ENCODE measurements around the gene CYP2U1. TPM values are rescaled to one million over a fixed set of nuclear protein-coding genes. Genes with fewer than 3 reads are reported as not detected.
"Not testable (repeated sequence)": the region's sequence is repeated elsewhere in the genome, so short reads cannot be mapped to it uniquely, and the experiment has no call there.

CYP2U1 gene
- polyA plus RNA-seq (2014; cell fraction: cytosol; rRNA removed): 5.0 and 8.9 TPM in 2 replicates
- 5.6 and 7.5 TPM in 2 replicates for polyA plus RNA-seq (2014; cell fraction: nucleus; rRNA removed)

DNA sequence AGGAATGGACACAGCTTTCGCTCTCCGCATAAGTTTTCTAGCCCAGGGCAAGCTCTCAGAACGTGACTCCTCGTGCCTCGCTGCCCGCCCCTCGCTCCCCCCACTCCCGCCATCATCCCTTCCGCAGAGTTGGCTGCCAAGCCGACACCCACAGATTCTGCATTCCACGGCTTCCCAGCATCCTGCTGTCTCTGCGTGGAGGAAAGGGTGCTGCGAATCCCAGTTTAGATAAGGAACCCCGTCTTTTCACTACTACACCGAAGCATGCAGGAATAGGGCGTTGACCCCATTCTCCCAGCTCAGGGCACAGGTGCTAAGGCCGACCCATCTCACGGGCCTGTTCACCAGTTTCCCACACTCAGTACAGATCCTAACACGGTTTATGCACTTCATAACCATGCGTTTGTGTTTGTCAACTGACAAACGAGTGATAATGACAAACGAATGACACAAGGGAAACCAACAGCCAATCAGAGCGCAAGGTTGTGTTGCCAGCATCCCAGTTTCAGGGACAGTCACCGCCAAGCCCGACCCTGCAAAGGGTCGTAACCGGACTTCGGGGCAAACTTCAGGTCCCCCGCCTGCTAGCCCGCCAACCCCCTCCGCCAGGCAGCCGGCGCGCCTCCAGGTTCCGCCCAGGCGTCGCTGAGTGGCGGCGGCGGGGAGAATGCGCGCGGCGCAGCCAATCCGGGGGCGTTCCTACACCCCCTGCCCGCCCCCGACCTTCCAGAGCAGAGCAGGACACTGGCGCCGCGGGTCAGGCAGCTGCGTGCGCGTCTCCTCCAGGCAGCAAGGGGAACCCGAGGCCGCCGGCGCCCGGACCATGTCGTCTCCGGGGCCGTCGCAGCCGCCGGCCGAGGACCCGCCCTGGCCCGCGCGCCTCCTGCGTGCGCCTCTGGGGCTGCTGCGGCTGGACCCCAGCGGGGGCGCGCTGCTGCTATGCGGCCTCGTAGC, at the start of gene CYP2U1:
TSS of gene CYP2U1 (plus strand) at position 729 of the 954 bp plus-strand sequence. CDS start at position 824, 95 bp downstream.
- peak; percentile 81 for DNase-seq (ENCODE audit: low spot score)

DNA sequence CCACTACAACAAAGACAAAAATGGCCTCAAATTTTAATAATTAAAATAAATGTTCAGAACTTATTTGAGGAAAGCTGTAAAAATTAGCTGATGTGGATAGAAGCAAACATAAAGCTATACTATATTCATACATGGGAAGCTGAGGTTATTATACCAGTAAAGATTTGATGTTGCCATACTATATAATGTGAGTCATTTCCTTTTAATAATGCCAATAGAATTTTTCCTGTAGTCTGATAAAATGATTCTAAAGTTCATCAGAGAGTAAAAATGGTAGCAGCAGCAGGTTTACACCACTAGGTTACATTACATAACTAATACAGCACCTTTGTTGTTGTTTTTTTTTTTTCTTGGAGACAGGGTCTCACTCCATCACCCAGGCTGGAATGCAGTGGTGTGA, 45.5 kb upstream of the CYP2U1 start:
- no peak for DNase-seq (ENCODE audit: low spot score)

DNA sequence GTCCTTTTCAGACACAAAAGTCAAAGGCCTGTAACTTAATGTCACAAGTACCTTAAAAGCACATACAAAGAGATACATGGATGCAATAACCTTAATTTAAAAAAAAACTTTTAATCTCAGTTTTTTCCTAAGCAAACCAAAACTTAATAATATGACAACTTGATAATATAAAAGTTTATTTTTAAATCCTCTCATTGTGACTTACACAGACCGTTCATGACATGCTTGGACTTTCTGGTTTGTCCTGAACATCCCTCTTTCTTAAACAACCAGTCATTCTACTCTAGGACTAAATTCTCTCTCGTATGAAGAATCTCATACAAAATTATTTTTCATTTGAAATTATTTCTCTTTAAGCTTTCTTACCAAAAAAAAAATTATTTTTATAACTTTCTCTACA, 43.1 kb upstream of the CYP2U1 start:
- DNase-seq (ENCODE audit: low spot score): peak; percentile 2

DNA sequence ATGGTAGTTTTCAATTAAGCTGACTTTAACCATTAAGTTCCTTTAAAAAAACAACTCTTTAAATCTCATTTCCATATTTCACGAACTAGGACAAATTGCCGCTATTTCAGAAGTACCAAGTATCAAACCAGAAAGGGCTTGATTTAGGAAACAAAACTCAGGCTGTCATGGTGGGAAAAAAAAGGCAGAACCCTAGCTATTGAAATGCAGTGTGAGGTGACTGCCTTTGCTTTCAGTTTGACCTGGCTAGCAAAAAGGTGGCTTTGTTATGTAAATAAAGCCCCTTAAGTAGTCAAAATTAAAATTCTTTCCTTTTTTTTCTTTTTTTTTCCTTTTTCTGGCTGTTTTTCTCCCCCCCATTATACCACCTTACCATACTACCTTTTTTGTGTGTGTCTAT, 40.6 kb upstream of the CYP2U1 start:
- DNase-seq (ENCODE audit: low spot score): no peak

DNA sequence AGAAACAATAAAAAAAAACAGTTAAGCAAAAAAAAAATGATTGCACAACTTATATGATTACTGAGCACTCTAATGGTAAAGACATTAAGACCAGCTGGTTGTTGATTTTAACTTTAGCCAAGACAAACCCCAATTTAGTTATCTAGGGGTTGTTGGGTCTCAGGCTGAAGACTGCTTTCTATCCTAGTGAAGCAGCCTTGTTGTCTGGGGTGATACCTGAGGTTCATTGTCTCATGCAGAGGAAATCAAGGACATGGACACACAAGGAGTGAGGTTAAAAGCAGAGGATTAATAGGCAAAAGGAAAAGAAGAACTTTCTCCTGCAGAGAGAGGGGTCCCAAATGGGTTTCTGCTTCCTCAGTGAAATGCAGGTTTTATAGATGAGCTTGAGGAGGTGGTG, 40.0 kb upstream of the CYP2U1 start:
- DNase-seq (ENCODE audit: low spot score): no peak

DNA sequence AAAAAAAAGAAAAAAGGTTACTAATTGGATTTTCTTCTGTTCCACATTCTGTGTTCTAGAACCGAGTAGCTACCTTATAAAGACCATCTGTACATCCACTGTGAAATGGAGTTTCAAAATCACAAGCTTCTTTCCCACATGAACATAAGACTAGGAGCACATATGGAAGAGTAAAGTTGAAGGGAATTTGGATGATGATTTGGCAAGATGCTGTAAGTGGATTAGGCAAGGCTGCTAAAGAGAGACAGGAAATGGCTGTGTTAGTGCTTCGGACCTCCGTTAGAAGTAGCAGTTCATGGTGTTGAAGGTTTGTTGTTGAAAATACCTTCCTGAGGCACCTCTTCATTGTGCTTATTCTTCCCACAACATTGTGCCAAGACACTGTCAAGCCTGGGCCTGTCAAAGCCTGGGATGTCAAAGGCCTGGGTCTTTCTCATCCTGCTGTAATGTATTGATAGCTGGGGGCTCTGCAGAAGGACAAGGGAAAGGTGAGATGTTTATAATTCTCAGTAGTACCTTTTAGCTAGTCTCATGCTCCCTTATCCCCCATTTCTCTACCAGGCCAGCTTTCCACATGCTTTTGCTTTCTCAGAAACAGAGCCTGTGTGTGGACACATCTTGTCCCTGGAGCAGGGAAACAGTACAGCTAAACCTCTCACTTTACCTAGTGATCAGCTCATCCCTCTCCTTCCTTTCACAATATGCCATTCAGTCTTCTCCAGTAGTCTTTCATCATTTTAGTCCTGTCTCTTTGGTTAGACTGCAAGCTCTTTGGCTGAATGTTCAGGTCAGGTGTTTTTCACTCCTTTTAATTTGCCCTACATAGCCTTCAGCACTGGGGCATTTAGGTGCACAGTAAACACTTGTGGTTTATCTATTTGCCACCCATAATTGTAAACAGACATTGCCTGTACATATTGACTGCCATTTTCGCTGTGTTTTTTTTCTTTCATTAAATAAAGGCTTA, 37.9 kb upstream of the CYP2U1 start:
- DNase-seq (ENCODE audit: low spot score): no peak

DNA sequence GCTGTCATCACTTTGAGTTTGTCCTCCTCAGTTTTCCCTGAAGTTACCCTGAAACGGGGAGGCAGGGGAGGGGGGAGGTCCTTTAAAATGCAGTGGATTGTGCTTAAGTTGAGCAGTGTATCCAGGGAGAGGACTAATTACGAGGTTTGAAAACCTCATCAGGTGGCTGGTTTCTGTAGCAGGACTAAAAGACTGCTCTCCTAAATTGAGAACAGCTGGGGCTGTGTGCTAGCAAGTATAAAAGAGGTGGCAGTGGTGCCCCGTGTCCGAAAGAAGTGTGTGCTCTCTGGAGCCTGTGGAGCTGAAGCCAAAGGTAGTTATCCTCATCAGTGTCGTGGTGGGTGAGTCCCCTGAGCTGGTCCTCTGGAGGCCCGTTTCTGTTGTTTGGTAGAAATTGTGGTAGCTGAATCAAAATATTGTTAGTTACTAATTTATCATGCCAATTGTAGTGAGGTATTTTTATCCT, 37.2 kb upstream of the CYP2U1 start:
- DNase-seq (ENCODE audit: low spot score): no peak

DNA sequence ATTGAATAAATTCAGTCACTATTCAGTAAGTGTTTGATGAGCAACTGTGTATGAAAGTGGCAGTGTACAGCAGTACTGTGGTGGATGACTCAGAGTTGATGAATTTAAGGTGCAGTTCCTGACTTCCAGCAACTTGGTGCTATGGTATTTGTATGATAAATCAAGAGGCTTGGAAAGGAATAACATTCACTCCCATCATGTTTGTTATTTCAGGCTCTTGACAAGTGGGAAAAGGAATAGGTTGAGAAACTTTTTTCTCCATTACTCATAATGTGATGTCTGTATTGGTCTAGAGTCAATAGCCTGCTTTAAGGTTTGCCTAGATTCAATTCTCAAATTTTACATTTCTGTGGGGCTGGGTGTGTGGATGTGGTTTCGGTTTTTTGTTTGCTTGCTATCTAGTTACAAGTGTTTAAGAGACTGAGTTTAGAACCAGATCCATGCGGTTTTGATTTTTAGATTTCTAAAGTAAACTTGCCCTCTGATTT, 35.1 kb upstream of the CYP2U1 start:
- DNase-seq (ENCODE audit: low spot score): no peak

DNA sequence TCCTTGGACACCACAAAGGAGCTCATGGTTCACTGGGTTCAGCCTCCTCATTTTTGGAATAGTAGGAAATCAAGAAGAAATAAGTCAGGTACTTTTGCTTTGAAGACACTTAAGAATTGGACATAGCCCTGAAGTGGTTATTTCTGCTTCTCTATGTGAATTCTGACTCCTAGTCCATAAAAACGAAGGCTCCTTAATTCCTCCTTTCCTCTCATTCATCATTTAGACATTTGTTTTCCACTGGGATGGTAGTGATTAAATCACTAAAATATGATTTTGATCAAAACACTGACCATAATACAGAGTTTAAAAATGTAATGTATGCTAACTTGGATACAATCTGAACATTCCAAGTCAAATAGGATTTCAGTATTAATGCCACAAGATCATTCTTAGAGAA, 34.7 kb upstream of the CYP2U1 start:
- no peak for DNase-seq (ENCODE audit: low spot score)

DNA sequence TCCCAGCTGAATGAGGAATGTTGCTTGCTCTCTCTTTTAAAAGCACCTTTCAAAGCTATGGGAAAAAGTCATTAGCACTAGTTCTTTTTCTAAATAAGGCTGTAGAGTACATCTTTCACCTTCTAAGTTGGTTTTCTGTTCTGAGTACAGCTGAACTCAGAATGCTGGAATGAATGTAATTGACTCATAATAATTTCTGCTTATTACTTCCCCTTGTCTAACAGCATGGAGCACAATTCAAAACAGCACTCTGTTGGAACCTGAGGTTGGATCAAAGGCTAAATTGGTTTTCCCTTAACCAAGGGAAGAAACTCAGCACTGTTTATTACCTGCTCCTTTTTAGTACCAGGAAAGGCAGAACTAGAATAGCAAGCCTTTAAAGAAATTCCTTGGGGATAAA, 33.5 kb upstream of the CYP2U1 start:
- no peak for DNase-seq (ENCODE audit: low spot score)

DNA sequence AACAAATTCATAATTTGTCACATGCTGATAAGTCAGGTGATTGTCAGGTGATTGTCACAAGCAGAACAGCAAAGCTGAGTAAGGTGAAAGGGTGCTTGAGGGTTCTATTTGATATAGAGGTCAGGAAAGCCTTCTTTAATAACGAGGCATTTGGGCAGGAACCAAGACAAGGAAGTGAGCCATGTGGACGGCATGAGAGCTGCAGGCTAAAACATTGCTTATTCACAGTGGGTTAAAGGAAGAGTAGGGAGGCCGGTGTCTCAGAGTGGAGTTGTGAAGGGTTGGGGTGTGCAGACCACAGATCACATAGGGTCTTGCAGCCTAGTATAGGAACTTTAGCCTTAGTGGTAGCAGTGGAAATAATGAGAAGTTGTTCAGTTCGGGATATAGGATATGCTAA, 31.3 kb upstream of the CYP2U1 start:
- DNase-seq (ENCODE audit: low spot score): no peak

DNA sequence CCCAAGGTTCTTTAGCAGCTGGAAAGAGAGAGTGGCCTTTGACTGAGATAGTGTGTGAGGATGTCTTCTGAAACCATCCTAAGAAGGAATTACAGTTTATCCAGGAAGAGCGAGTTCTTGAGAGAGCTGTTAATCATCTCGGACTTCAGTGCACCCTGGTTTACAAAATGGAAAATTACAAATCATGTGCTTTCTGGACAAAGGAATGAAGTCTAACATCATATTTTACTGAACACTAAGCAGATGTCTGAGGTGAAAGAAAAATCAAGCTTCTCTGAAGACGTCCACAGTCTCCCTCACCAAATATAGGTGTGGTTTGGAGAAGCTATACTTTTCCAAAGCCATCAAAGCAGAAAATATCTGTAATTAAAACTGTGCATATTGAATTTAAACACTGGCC, 30.8 kb upstream of the CYP2U1 start:
- DNase-seq (ENCODE audit: low spot score): no peak

DNA sequence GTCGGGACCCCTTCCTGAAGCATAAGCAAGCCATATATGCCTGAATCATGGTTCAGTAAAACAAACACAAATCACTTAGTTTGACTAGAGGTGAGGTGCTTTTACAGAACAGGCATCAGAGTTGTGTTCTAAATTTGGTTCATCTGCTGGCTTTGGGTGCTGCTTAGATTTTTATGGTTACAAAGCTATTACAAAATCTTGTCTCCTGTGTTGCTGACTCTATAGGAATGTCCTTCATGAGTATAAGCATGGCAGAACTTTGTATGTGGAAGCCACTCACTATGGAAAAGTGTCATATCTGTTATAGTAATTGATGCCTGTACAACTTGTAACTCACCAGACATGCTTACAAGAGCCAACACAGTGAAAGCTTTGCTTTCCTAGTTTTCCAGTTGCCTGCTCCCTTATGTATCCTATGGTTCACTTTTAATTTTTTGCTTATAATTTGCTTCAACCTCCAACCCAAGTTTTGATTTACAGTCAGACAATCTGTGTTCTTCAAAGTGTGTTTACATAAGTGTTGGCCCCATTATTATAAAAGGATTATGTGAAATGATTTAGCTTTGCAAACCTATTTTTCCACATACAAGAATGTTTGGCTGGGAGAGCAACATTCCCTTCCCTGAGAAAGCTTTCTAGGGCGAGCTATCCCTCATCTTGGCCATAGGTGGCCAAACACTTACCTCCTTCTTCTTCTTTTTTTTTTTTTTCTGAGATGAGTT, 30.0 kb upstream of the CYP2U1 start:
- no peak for DNase-seq (ENCODE audit: low spot score)

DNA sequence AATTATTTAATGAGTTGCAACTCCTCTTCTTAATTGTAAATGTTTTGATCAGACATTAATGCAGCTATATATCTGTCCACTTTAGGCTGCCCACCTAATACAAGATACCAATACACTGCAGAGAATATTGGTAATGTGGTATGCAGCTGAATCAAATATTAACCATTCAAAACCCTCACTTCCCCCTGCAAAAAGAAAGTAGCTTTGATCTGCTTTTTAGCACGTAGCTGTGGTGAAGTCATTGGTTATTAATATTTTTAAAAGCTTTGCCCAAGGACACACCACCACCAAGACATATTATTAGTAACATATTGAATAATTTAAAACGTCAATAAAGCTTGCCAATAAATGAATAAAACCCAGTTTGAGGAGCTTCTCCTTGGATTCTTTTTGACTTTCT, 28.6 kb upstream of the CYP2U1 start:
- DNase-seq (ENCODE audit: low spot score): no peak

DNA sequence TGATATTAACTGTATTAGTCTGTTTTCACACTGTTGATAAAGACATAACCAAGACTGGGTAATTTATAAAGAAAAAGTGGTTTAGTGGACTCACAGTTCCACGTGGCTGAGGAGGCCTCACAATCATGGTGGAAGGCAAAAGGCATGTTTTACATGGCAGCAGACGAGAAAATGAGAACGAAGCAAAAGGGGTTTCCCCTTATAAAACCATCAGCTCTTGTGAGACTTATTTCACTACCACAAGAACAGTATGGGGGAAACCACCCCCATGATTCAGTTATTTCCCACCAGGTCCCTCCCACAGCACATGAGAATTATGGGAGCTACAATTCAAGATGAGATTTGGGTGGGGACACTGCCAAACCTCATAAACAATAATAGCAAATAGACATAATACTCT, 26.3 kb upstream of the CYP2U1 start:
- not testable (repeated sequence) for DNase-seq (ENCODE audit: low spot score)

DNA sequence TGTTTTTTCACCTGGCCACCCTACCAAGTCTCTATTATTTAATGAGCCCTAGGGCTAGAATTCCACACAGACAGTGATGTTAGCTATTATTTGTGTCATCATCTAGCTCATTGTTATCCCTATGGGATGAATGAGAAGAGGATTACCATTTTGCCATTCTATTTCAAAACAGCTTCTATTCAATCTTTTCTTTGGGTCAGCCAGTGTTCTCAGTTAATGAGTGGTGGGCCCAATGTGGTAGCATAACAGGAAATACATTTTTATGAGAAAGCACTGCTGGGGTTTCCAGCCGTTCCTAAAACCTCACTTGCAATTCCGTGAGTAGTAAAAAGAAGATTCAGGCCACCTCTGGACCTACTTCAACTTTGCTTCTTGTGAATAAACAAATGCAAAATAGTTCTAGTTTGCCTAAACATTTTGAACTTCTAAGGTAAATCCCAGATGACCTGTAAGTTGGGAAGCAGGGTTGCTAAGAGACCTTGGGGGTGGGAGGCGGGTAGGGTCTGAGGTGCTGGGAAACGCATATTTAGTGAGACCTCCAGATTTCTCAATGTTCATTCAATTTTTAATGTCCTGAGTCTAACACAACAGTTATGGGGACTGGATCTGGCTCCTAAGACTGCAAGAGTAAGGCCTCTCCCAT, 24.8 kb upstream of the CYP2U1 start:
- DNase-seq (ENCODE audit: low spot score): no peak

DNA sequence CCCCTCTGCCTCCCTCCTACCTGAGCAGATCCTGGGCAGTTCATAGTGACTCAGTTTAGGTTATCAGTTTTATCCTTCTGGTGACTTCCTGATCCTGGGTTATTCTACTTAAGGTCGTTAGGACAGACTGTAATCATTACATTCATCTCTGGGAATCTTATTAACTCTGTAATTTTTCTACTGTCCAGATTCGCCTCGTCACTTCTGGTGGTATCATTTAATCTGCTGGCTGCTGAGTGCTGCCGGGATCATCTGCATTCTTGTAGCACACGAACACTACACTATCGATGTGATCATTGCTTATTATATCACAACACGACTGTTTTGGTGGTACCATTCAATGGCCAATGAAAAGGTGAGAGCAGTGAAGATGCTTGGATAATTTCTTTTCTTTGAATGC, 23.0 kb upstream of the CYP2U1 start:
- peak; percentile 77 for DNase-seq (ENCODE audit: low spot score)

DNA sequence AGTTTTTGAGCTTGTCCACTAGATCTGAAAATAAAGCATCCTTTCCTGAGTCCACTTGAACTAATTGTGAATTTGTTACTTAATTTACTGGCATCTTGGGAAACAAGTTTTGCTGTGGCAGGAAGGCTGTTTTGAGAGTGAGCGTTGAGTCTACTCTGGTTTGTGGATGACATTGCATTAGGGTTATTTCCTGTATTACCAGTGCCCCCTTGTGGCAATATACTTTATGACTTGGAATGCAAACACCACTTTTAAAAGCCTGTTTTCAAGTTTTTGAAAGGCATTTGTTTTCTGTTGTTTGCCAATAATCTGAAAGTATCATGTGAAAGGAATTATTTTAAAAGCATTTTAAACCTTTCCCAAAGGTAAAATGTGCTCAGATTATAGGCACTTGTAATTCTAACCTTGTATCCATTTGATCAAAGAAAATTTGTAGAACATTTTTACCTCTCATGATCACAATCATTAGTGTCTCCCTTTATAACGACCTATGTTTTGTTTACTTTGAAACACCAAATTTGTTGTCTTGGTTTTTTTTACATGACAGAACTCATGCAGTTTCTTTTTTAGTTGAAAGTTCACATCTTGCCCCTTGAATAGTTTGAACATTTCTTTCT, 18.0 kb upstream of the CYP2U1 start:
- DNase-seq (ENCODE audit: low spot score): peak; percentile 43

DNA sequence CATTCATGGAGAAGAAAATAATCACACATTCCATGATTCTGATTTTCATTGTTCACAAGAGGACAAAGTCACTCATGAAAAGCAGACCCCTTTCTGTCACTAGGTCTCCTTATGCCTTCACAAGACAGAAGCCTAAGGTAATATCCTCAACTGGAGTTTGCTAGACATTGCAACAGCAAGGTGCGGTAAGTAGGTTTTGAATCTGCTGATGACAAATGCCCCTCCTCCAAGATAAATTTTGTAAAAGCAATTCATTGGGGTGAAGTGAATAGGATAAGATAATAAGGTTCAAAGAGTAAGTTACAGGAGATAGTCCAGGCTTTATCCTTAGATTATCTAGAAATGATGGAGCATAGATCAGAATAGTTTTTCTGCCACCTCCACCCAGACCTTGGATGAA, 16.1 kb upstream of the CYP2U1 start:
- DNase-seq (ENCODE audit: low spot score): no peak

DNA sequence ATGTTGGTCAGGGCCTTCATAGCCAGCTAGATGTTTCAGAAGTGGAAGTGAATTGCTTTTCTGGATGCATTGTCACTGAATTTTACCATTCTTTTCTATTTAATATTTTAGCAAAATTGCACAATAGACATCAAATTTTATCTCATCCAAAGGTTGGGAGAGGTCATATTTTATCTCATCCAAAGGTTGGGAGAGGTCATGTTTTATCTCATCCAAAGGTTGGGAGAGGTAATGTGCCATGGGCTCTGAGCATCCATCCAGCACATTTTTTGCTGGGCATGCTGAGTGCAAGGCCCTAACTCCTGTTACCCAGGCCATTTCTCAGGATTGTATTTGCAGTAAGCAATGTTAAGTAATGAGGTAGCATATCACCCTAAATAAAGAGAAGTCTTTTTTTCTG, 14.7 kb upstream of the CYP2U1 start:
- no peak for DNase-seq (ENCODE audit: low spot score)

Data from SK-N-DZ (cell line).